IMR-90 (cell line): Measurements from ENCODE around the gene TMEM248. TPM values are rescaled to one million over a fixed set of nuclear protein-coding genes. Genes with fewer than 3 reads are reported as not detected.

Source experiments
- ATAC-seq: fragments of 200-7000 bp; cut with Tn5 transposase; 2 replicates; pipeline ENCODE4 v1.9.1; 2020; ENCODE audit warnings: low read depth, mild to moderate bottlenecking, moderate library complexity
- BruUV-seq: library from RNA; stranded (reverse); fragments of 400-500 nt; replicated peaks from 2 replicates; lab custom pipeline; 2021; lab: Mats Ljungman, UMichigan
- CTCF ChIA-PET: fragments of 300-600 bp; formaldehyde crosslinking; extraction: SDS; loops from one replicate; lab custom pipeline; 2021; ENCODE audit warnings: antibody characterized with exemption; lab: Yijun Ruan, JAX
- POLR2A ChIA-PET: fragments of 300-600 bp; sonication (Branson Sonifier 250); formaldehyde crosslinking; loops from one replicate; lab custom pipeline; 2022; ENCODE audit warnings: antibody characterized with exemption; ENCODE audit not compliant: unreplicated experiment; lab: Charles Lee
- DNase-seq: peaks from one replicate; pipeline ENCODE4 v3.0.0; 2013
- H2AFZ ChIP-seq: replicated peaks from 2 replicates; pipeline ENCODE3; 2013; ENCODE audit warnings: low read length, mild to moderate bottlenecking; ENCODE audit not compliant: poor library complexity
- H2AK5ac ChIP-seq: 2 replicates; pipeline ENCODE4 v1.6.1; 2013; ENCODE audit warnings: low read depth, low read length, inconsistent platforms
- H2AK9ac ChIP-seq: replicated peaks from 2 replicates; pipeline ENCODE3; 2013; ENCODE audit warnings: mild to moderate bottlenecking, low read depth, low read length, moderate library complexity; ENCODE audit not compliant: poor library complexity
- H2BK120ac ChIP-seq: 2 replicates; pipeline ENCODE4 v1.6.1; 2013; ENCODE audit warnings: low read depth, low read length, inconsistent platforms
- H2BK15ac ChIP-seq: 3 replicates; pipeline ENCODE4 v1.6.1; 2013; ENCODE audit warnings: low read depth, low read length, inconsistent platforms
- H2BK20ac ChIP-seq: 2 replicates; pipeline ENCODE4 v1.6.1; 2013; ENCODE audit warnings: low read depth, mild to moderate bottlenecking, inconsistent platforms, low read length, moderate library complexity
- H2BK5ac ChIP-seq: 2 replicates; pipeline ENCODE4 v1.6.1; 2013; ENCODE audit warnings: mild to moderate bottlenecking, low read depth, low read length, inconsistent platforms; ENCODE audit not compliant: poor library complexity, severe bottlenecking
- H3K14ac ChIP-seq: replicated peaks from 2 replicates; pipeline ENCODE4 v1.6.1; 2013; ENCODE audit warnings: low read depth, low read length, inconsistent platforms
- H3K18ac ChIP-seq: 2 replicates; pipeline ENCODE4 v1.6.1; 2013; ENCODE audit warnings: low read depth, low read length, control low read depth
- H3K23ac ChIP-seq: 2 replicates; pipeline ENCODE4 v1.6.1; 2013; ENCODE audit warnings: low read depth, low read length, inconsistent platforms
- H3K27ac ChIP-seq: 2 replicates; pipeline ENCODE4 v1.5.1; 2013; ENCODE audit warnings: mild to moderate bottlenecking, control low read depth, low read length; ENCODE audit not compliant: insufficient read depth
- H3K27me3 ChIP-seq: 2 replicates; pipeline ENCODE4 v1.6.1; 2013; ENCODE audit warnings: low read length; ENCODE audit not compliant: control insufficient read depth, insufficient read depth
- H3K36me3 ChIP-seq: 2 replicates; pipeline ENCODE4 v1.6.1; 2013; ENCODE audit warnings: low read length, mixed read lengths; ENCODE audit not compliant: control insufficient read depth, insufficient read depth
- H3K4ac ChIP-seq: 2 replicates; pipeline ENCODE4 v1.6.1; 2013; ENCODE audit warnings: low read depth, low read length, inconsistent platforms
- H3K4me1 ChIP-seq: 2 replicates; pipeline ENCODE4 v1.6.1; 2013; ENCODE audit warnings: low read length, mixed read lengths; ENCODE audit not compliant: control insufficient read depth, insufficient read depth
- H3K4me2 ChIP-seq: 2 replicates; pipeline ENCODE4 v1.6.1; 2013; ENCODE audit warnings: low read depth, mild to moderate bottlenecking, control low read depth, low read length, moderate library complexity
- H3K4me3 ChIP-seq: 2 replicates; pipeline ENCODE4 v1.5.1; 2013; ENCODE audit warnings: low read depth, mild to moderate bottlenecking, control low read depth, low read length, moderate library complexity; ENCODE audit not compliant: insufficient read depth
- H3K56ac ChIP-seq: 2 replicates; pipeline ENCODE4 v1.6.1; 2013; ENCODE audit warnings: low read length, inconsistent platforms; ENCODE audit not compliant: insufficient read depth; ENCODE audit errors: extremely low read depth
- H3K79me1 ChIP-seq, 2 experiments: 2 replicates each; pipeline ENCODE4 v1.6.1; 2013; ENCODE audit warnings: low read length in 2 of 2, inconsistent platforms in 1 of 2, low read depth in 1 of 2
- H3K9ac ChIP-seq: 2 replicates; pipeline ENCODE4 v1.6.1; 2013; ENCODE audit warnings: low read depth, low read length, control low read depth
- H3K9me1 ChIP-seq: 2 replicates; pipeline ENCODE4 v1.6.1; 2013; ENCODE audit warnings: low read length, inconsistent platforms; ENCODE audit not compliant: insufficient read depth
- H3K9me3 ChIP-seq: 2 replicates; pipeline ENCODE4 v1.6.1; 2013; ENCODE audit warnings: low read length; ENCODE audit not compliant: control insufficient read depth, insufficient read depth
- H4K20me1 ChIP-seq: 2 replicates; pipeline ENCODE4 v1.6.1; 2013; ENCODE audit warnings: low read length, inconsistent platforms; ENCODE audit not compliant: insufficient read depth
- H4K5ac ChIP-seq: 2 replicates; pipeline ENCODE4 v1.6.1; 2013; ENCODE audit warnings: mild to moderate bottlenecking, low read depth, low read length, control low read depth
- H4K8ac ChIP-seq, 2 experiments: 2 replicates each; pipeline ENCODE4 v1.6.1; 2013; ENCODE audit warnings: low read depth in 2 of 2, low read length in 2 of 2, control low read depth in 1 of 2, inconsistent platforms in 1 of 2
- H4K91ac ChIP-seq: 2 replicates; pipeline ENCODE4 v1.6.1; 2013; ENCODE audit warnings: low read depth, low read length, inconsistent platforms; ENCODE audit not compliant: insufficient read depth
- BHLHE40 ChIP-seq: fragments of 150-350 bp; IDR thresholded peaks from 2 replicates; pipeline ENCODE4 v1.6.1; 2016; ENCODE audit warnings: mild to moderate bottlenecking, low read depth, low read length
- CEBPB ChIP-seq: IDR thresholded peaks from 2 replicates; pipeline ENCODE4 v1.6.1; 2012; ENCODE audit warnings: low read depth, low read length, improper control_type of control experiment
- CHD1 ChIP-seq: IDR thresholded peaks from 2 replicates; pipeline ENCODE4 v1.6.1; 2012; ENCODE audit warnings: low read depth, low read length, improper control_type of control experiment
- CTCF ChIP-seq: conservative IDR thresholded peaks from 2 replicates; pipeline ENCODE4 v1.5.1; 2012; ENCODE audit warnings: mild to moderate bottlenecking, low read depth, low read length, improper control_type of control experiment
- ELK1 ChIP-seq: fragments of 150-350 bp; IDR thresholded peaks from 2 replicates; pipeline ENCODE4 v1.6.1; 2016; ENCODE audit warnings: low read depth, mild to moderate bottlenecking, low read length, moderate library complexity, borderline replicate concordance
- FOS ChIP-seq: fragments of 150-350 bp; IDR thresholded peaks from 2 replicates; pipeline ENCODE4 v1.6.1; 2016; ENCODE audit warnings: low read depth, low read length
- MAFK ChIP-seq: IDR thresholded peaks from 2 replicates; pipeline ENCODE4 v1.6.1; 2012; ENCODE audit warnings: low read depth, low read length, improper control_type of control experiment
- MAZ ChIP-seq: IDR thresholded peaks from 2 replicates; pipeline ENCODE4 v1.6.1; 2012; ENCODE audit warnings: low read depth, mild to moderate bottlenecking, low read length, improper control_type of control experiment, moderate library complexity, borderline replicate concordance
- MXI1 ChIP-seq: IDR thresholded peaks from 2 replicates; pipeline ENCODE4 v1.6.1; 2012; ENCODE audit warnings: low read depth, mild to moderate bottlenecking, low read length, moderate library complexity, borderline replicate concordance
- NFE2L2 ChIP-seq: fragments of 150-350 bp; IDR thresholded peaks from 2 replicates; pipeline ENCODE4 v1.6.1; 2016; ENCODE audit warnings: low read depth, mild to moderate bottlenecking, low read length
- POLR2A ChIP-seq: IDR thresholded peaks from 2 replicates; pipeline ENCODE4 v1.6.1; 2012; ENCODE audit warnings: mild to moderate bottlenecking, low read depth, low read length
- RAD21 ChIP-seq: IDR thresholded peaks from 2 replicates; pipeline ENCODE4 v1.6.1; 2012; ENCODE audit warnings: low read length, improper control_type of control experiment
- RCOR1 ChIP-seq: IDR thresholded peaks from 2 replicates; pipeline ENCODE4 v1.6.1; 2012; ENCODE audit warnings: mild to moderate bottlenecking, low read length, improper control_type of control experiment; ENCODE audit not compliant: insufficient replicate concordance
- RFX5 ChIP-seq: IDR thresholded peaks from 2 replicates; pipeline ENCODE4 v1.8.0; 2012; ENCODE audit warnings: low read depth, mild to moderate bottlenecking, low read length, moderate library complexity
- SMC3 ChIP-seq: fragments of 150-350 bp; IDR thresholded peaks from 2 replicates; pipeline ENCODE4 v1.6.1; 2016; ENCODE audit warnings: low read depth, mild to moderate bottlenecking, antibody characterized with exemption, low read length, moderate library complexity
- USF2 ChIP-seq: fragments of 150-350 bp; IDR thresholded peaks from 2 replicates; pipeline ENCODE4 v1.6.1; 2017; ENCODE audit warnings: mild to moderate bottlenecking, antibody characterized with exemption, low read length, low read depth
- WGBS, 2 experiments: methylation state at CpG; one replicate each; pipeline versions ENCODE4 v1.1.5 to v1.1.7; 2013; ENCODE audit warnings: missing lambda C conversion rate in 2 of 2; ENCODE audit not compliant: insufficient read length in 1 of 2; ENCODE audit errors: extremely low coverage in 2 of 2; 5-methylcytosine and 5-hydroxymethylcytosine counted together
- dilution Hi-C: fragments of 300-500 bp; cut with HindIII; formaldehyde crosslinking; loops from one replicate; pipeline ENCODE4 v1.14.3; 2018; ENCODE audit warnings: low sequenced_read_pairs; ENCODE audit not compliant: unreplicated experiment
- in situ Hi-C: fragments of 300-500 bp; cut with MboI; formaldehyde crosslinking; loops from 3 replicates; pipeline ENCODE4 v1.14.3; 2019; ENCODE audit warnings: low sequenced_read_pairs, inconsistent platforms, mixed read lengths
- intact Hi-C: fragments of 100-400 bp; cut with micrococcal nuclease; formaldehyde crosslinking; loops from 2 replicates; pipeline ENCODE4 v1.10.0; 2022
- polyA plus RNA-seq, 3 experiments: library from polyadenylated mRNA; depleted of rRNA; stranded (reverse); fragments of >200 nt; gene quantifications; 2 replicates each; pipeline ENCODE4 v1.2.3, GENCODE V29; 2012; ENCODE audit warnings: low replicate concordance in 1 of 3
- total RNA-seq: library from RNA; depleted of rRNA; stranded (reverse); fragments of >200 nt; gene quantifications from 2 replicates; pipeline ENCODE4 v1.2.3, GENCODE V29; 2012

Gene TMEM248
- total and polyA plus RNA-seq, 2 of the 4 experiments (the other 2 are of a cell fraction), result 103 to 175 TPM

- peak overlapping the region; percentile 33 for H2AK9ac ChIP-seq
- dilution Hi-C loops (no loop called here), in situ Hi-C loops (no loop called here), intact Hi-C loops (loop anchor here (10.0 kb wide), 1 partner anchor 46 kb away; the partner anchor contains the start of gene TMEM248)
- no peak overlapping the region for H2BK20ac ChIP-seq
- no peak overlapping the region for H3K27ac ChIP-seq
- no peaks in the 10 kb centered on the region for H3K9me1 ChIP-seq
- no peaks in the 10 kb centered on the region for H3K9me3 ChIP-seq
- no peak overlapping the region for H3K18ac ChIP-seq
- H4K91ac ChIP-seq, result no peak overlapping the region
- H3K56ac ChIP-seq, result no peak overlapping the region
- H4K8ac ChIP-seq, result no peak overlapping the region
- H3K4me2 ChIP-seq, result no peak overlapping the region
- no peak overlapping the region for H3K23ac ChIP-seq
- H2AK5ac ChIP-seq, result no peak overlapping the region
- no peaks in the 10 kb centered on the region for H3K79me1 ChIP-seq
- H2AFZ ChIP-seq, result peak overlapping the region; percentile 24
- H3K4me1 ChIP-seq, result no peaks in the 10 kb centered on the region
- no peaks in the 10 kb centered on the region for H3K36me3 ChIP-seq
- ChIA-PET CTCF (no interaction called here), POLR2A (no interaction called here)
- no peak; the same call in 1 of the 2 replicates for ATAC-seq
- H2BK5ac ChIP-seq, result no peak overlapping the region
- no peak overlapping the region for H4K5ac ChIP-seq
- no peaks in the 10 kb centered on the region for H3K27me3 ChIP-seq
- no peak for TF ChIP-seq USF2
- no peak for TF ChIP-seq CTCF
- no peak for TF ChIP-seq FOS
- no peak for TF ChIP-seq RCOR1
- no peak for TF ChIP-seq NFE2L2
- no peak for TF ChIP-seq MAZ
- TF ChIP-seq MXI1, result no peak
- TF ChIP-seq CEBPB, result no peak
- TF ChIP-seq MAFK, result no peak
- TF ChIP-seq RFX5, result no peak
- no peak for TF ChIP-seq ELK1
- TF ChIP-seq RAD21, result no peak
- no peak for TF ChIP-seq POLR2A
- no peak for TF ChIP-seq CHD1
- no peak for TF ChIP-seq BHLHE40
- TF ChIP-seq SMC3, result no peak
- H4K20me1 ChIP-seq, result no peaks in the 10 kb centered on the region
- H2BK15ac ChIP-seq, result no peak overlapping the region
- H3K14ac ChIP-seq, result no peak overlapping the region
- WGBS, 2 experiments, result no CpG with 5 or more reads among the region's 5 CpGs
- no peak for DNase-seq
- H2BK120ac ChIP-seq, result no peak overlapping the region
- no peak overlapping the region for H3K4me3 ChIP-seq
- no peak overlapping the region for H3K9ac ChIP-seq
- no peak overlapping the region for H3K4ac ChIP-seq
- no TSS peak for BruUV-seq
Measured at GRCh38 chr7:66970310-66970709, 49.3 kb downstream of the TMEM248 start.
